Common myeloid progenitor, CD34-positive (primary cell): Measurements from ENCODE around the gene CLN3.
"Not testable (repeated sequence)": the region's sequence is repeated elsewhere in the genome, so short reads cannot be mapped to it uniquely, and the experiment has no call there.

ENCODE experiments used
- CTCF ChIA-PET: fragments of 350-600 bp; sonication (Branson Sonifier 250); formaldehyde crosslinking; loops from one replicate; lab custom pipeline; 2021; ENCODE audit warnings: antibody characterized with exemption; lab: Charles Lee
- POLR2A ChIA-PET: fragments of 350-600 bp; sonication (Branson Sonifier 250); formaldehyde crosslinking; loops from one replicate; lab custom pipeline; 2021; ENCODE audit warnings: antibody characterized with exemption; lab: Charles Lee
- DNase-seq, 3 donors: peaks; one replicate each; pipeline versions ENCODE4 v3.0.0 to v3.0.0-alpha.2; 2013
- H3K27ac ChIP-seq, 2 experiments: 1 replicate in 1 of 2; 2 replicates in 1 of 2; pipeline ENCODE4 v1.7.0; 2013; ENCODE audit warnings: inconsistent platforms in 2 of 2, low read length in 2 of 2, mild to moderate bottlenecking in 2 of 2, low read depth in 1 of 2, moderate library complexity in 1 of 2; ENCODE audit not compliant: severe bottlenecking in 2 of 2, insufficient read depth in 1 of 2, poor library complexity in 1 of 2
- H3K27me3 ChIP-seq, 5 experiments: replicated peaks in 2 of 5; 1 replicate in 3 of 5; 2 replicates in 2 of 5; pipeline versions ENCODE4 v1.6.1 to v1.7.0; 2013; ENCODE audit warnings: low read length in 4 of 5, mild to moderate bottlenecking in 2 of 5, moderate library complexity in 2 of 5, inconsistent platforms in 1 of 5; ENCODE audit not compliant: insufficient read depth in 5 of 5, control insufficient read depth in 4 of 5
- H3K36me3 ChIP-seq, 4 experiments: 1 replicate in 2 of 4; 2 replicates in 2 of 4; pipeline versions ENCODE4 v1.6.1 to v1.7.0; 2013; ENCODE audit warnings: low read length in 3 of 4, control low read depth in 1 of 4, mild to moderate bottlenecking in 1 of 4; ENCODE audit not compliant: control insufficient read depth in 4 of 4, insufficient read depth in 4 of 4
- H3K4me1 ChIP-seq, 4 experiments: 1 replicate in 3 of 4; 2 replicates in 1 of 4; pipeline versions ENCODE4 v1.6.1 to v1.7.1; 2013; ENCODE audit warnings: low read length in 3 of 4, mild to moderate bottlenecking in 3 of 4, control low read depth in 1 of 4, inconsistent platforms in 1 of 4, moderate library complexity in 1 of 4; ENCODE audit not compliant: control insufficient read depth in 4 of 4, insufficient read depth in 4 of 4; ENCODE audit errors: control extremely low read depth in 1 of 4
- H3K4me3 ChIP-seq, 7 experiments: 1 replicate in 4 of 7; 2 replicates in 3 of 7; pipeline versions ENCODE4 v1.5.1 to v1.7.0; 2013; ENCODE audit warnings: mild to moderate bottlenecking in 7 of 7, low read length in 6 of 7, moderate library complexity in 6 of 7, inconsistent platforms in 2 of 7, low read depth in 2 of 7, control low read depth in 1 of 7; ENCODE audit not compliant: insufficient read depth in 4 of 7, control insufficient read depth in 1 of 7; ENCODE audit errors: extremely low read depth in 1 of 7
- H3K9me3 ChIP-seq, 5 experiments: 1 replicate in 4 of 5; 2 replicates in 1 of 5; pipeline versions ENCODE4 v1.6.1 to v1.7.1; 2013; ENCODE audit warnings: low read length in 4 of 5, mild to moderate bottlenecking in 2 of 5, inconsistent platforms in 1 of 5, low read depth in 1 of 5, moderate library complexity in 1 of 5; ENCODE audit not compliant: control insufficient read depth in 4 of 5, insufficient read depth in 2 of 5; ENCODE audit errors: control extremely low read depth in 1 of 5
- WGBS: methylation state at CpG from one replicate; pipeline ENCODE4 v1.1.5; 2013; ENCODE audit not compliant: insufficient coverage; 5-methylcytosine and 5-hydroxymethylcytosine counted together

CLN3 gene

GRCh38 chr16:28491230-28491969, 474 bp downstream of the CLN3 start:
- WGBS = under 1% methylated on average over 28 of the region's 42 CpGs
- peak; percentile 14 to 42 (median 32) for DNase-seq
- Histone ChIP-seq H3K27ac (peak overlapping the region; percentile 99), H3K4me3 (peak overlapping the region; percentile 71 to 93 (median 88)), H3K9me3 (no peaks in the 10 kb centered on the region), H3K4me1 (peaks cover 19 to 50% (median 44%) of the 10 kb centered on the region in 4 experiments), H3K36me3 (peaks cover 0 to 27% (median 16%) of the 10 kb centered on the region in 4 experiments), H3K27me3 (no peaks in the 10 kb centered on the region)
- CTCF ChIA-PET = interaction anchor here (1.0 to 2.1 kb wide), 4 partner anchors 8 to 14 kb away, joined by 3 to 9 read pairs (median 4); no protein-coding TSS in a partner anchor
- POLR2A ChIA-PET = no interaction called here

DNA sequence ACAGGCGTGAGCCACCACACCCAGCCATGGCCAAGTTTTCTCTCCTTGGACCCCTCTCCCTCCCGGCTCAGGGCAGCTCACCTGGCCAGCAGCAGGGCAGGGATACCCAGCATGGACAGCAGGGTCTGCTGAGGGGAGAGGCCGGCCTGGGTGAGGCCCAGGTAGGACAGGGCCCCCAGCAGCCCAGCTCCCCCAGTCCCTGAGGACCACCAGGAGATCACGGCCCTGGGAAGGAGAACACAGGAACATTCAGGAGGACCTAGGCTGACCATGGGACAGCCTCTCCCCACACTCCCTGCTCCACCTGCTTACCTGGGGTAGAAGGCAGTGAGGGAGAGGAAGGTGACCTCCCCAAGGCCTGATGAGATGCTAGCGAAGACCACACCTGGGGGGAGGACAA, 5.6 kb downstream of the CLN3 start:
- Histone ChIP-seq H3K4me3 (no peak overlapping the region), H3K9me3 (no peaks in the 10 kb centered on the region), H3K27ac (no peak overlapping the region), H3K4me1 (peaks cover 0 to 7% (median 7%) of the 10 kb centered on the region in 4 experiments), H3K36me3 (peaks cover 8 to 60% (median 37%) of the 10 kb centered on the region in 4 experiments), H3K27me3 (no peaks in the 10 kb centered on the region)
- POLR2A ChIA-PET = no interaction called here
- DNase-seq = no peak
- CTCF ChIA-PET = no interaction called here
- 98% methylated on average over 4 of the region's 5 CpGs for WGBS

DNA sequence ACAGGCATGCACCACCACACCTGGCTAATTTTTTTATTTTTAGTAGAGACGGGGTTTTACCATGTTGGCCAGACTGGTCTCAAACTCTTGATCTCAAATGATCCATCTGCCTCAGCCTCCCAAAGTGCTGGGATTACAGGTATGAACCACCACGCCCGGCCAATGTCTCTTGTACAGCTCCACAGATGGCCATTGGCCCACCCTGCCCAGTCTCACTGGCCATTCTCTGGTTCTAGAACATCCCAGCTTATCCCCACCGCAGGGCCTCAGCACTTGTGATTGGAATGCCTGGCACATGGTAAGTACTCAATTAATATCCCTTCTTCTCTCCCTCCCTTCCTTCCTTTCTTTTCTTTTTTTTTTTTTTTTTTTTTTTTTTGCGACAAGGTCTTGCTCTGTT, 8.5 kb downstream of the CLN3 start:
- H3K4me3 ChIP-seq, H3K9me3 ChIP-seq, H3K27me3 ChIP-seq, H3K4me1 ChIP-seq, POLR2A ChIA-PET, H3K27ac ChIP-seq, DNase-seq: not testable (repeated sequence)
- H3K36me3 ChIP-seq = peaks cover 8 to 71% (median 49%) of the 10 kb centered on the region in 4 experiments
- CTCF ChIA-PET = interaction anchor here (0.8 to 1.5 kb wide), 2 partner anchors 8 to 19 kb away, joined by 3 read pairs; partner anchors contain the start of gene CLN3
- WGBS = 100% methylated on average over 4 of the region's 5 CpGs

DNA sequence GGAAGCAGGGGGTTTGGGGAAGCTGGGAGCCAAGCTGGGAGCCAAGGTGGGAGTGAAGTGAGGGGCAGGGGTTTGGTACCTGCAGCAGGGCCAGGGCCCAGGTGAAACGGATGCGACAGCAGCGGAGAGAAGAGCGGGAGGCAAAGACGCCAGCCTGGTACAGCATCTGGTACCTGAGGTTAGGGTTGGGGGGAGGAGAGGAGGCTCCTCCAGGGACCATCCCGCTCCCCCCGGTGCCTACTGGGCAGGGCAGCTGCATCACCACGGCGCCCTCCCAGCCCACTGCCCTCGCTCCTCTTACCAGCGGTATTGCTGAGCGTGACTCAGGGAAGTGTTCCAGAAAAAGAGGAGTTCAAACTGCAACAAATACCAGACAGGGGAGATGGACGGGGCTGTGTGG, 9.8 kb downstream of the CLN3 start:
- no peaks in the 10 kb centered on the region for H3K27me3 ChIP-seq
- ChIA-PET POLR2A (no interaction called here), CTCF (interaction anchor here (0.7 to 1.7 kb wide), 2 partner anchors 9 to 28 kb away, joined by 4 to 6 read pairs; no protein-coding TSS in a partner anchor)
- DNase-seq = no peak
- 97% methylated on average over 11 of the region's 13 CpGs for WGBS
- peaks cover 8 to 73% (median 52%) of the 10 kb centered on the region in 4 experiments for H3K36me3 ChIP-seq
- no peak overlapping the region for H3K4me3 ChIP-seq
- no peaks in the 10 kb centered on the region for H3K9me3 ChIP-seq
- no peak overlapping the region for H3K27ac ChIP-seq
- no peaks in the 10 kb centered on the region for H3K4me1 ChIP-seq

DNA sequence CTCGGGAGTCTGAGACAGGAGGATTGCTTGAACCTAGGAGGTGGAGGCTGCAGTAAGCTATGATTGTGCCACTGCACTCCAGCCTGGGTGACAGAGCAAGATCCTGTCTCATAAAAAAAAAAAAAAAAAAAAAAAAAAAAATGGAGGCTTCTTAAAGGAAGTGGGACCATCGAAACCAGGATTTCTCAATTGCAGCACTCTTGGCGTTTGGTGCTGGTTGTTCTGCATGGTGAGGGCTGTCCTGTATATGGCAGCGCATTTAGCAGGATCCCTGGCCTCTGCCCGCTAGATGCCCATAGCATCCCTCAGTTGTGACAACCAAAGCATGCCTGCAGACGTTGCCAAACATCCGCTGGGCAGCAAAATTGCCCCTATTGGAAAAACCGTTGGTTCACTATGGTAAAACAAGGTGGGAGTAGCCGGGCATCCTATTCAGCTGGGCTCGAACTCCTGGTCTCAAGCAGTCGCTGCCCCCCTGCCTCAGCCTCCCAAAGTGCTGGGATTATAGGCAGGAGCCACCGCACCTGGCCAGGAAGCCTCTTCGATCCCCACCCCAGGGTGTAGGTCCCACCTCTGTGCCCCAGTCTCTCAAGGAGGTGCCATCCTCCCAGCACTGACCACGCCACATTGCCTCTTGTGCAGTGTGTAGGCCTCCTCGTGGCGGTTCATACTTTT, 13.2 kb downstream of the CLN3 start:
- CTCF ChIA-PET = no interaction called here

GRCh38 chr16:28477311-28477920, 14.5 kb downstream of the CLN3 start:
- H3K27ac ChIP-seq = no peak overlapping the region
- H3K27me3 ChIP-seq = no peaks in the 10 kb centered on the region
- no peaks in the 10 kb centered on the region for H3K9me3 ChIP-seq
- ChIA-PET CTCF (no interaction called here), POLR2A (no interaction called here)
- no peaks in the 10 kb centered on the region for H3K4me1 ChIP-seq
- H3K4me3 ChIP-seq = no peak overlapping the region
- WGBS = 94% methylated on average over 11 of the region's 14 CpGs
- no peak for DNase-seq
- H3K36me3 ChIP-seq = peaks cover 4 to 73% (median 49%) of the 10 kb centered on the region in 4 experiments

More for the DNA sequence above, 13.2 kb downstream of the CLN3 start:
- POLR2A ChIA-PET = no interaction called here
- WGBS = 94% methylated on average over 12 of the region's 16 CpGs
- Histone ChIP-seq H3K9me3 (no peaks in the 10 kb centered on the region), H3K27ac (no peak overlapping the region), H3K27me3 (no peaks in the 10 kb centered on the region), H3K36me3 (peaks cover 6 to 80% (median 52%) of the 10 kb centered on the region in 4 experiments), H3K4me3 (no peak overlapping the region), H3K4me1 (no peaks in the 10 kb centered on the region)
- no peak for DNase-seq
